ENCODE data around the gene NCF4.

Gene NCF4

DNA sequence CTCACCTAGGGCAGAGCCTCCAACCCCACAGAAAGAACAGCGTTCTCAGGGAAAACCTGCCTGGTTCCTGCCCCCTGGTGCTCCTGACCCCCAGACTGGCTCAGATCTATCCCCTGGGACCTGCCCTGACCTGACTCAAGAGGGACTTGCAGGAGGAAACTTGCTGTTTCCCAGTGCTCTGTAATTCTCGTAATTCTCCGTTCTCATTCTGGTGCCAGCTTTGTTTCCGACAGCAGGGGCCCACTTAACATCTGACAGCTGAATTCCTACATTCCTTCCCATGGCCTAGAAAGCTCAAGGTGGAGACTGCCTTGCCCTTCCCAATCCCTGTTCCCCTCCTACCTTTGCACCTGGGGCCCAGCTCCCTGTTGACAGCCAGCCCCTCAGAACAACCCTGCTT, 40.1 kb downstream of the NCF4 start:
- no peak for DNase-seq (ENCODE audit: low read depth)
- TF ChIP-seq, protein P1, sequence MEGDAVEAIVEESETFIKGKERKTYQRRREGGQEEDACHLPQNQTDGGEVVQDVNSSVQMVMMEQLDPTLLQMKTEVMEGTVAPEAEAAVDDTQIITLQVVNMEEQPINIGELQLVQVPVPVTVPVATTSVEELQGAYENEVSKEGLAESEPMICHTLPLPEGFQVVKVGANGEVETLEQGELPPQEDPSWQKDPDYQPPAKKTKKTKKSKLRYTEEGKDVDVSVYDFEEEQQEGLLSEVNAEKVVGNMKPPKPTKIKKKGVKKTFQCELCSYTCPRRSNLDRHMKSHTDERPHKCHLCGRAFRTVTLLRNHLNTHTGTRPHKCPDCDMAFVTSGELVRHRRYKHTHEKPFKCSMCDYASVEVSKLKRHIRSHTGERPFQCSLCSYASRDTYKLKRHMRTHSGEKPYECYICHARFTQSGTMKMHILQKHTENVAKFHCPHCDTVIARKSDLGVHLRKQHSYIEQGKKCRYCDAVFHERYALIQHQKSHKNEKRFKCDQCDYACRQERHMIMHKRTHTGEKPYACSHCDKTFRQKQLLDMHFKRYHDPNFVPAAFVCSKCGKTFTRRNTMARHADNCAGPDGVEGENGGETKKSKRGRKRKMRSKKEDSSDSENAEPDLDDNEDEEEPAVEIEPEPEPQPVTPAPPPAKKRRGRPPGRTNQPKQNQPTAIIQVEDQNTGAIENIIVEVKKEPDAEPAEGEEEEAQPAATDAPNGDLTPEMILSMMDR (conservative IDR thresholded peaks at IDR 0.05; ENCODE audit: low read depth, low read length): no peak
- H3K4me3 ChIP-seq (ENCODE audit: low read depth, low read length): no peak overlapping the region

- no peak for DNase-seq (ENCODE audit: low read depth)
- H3K4me3 ChIP-seq (ENCODE audit: low read depth, low read length): no peak overlapping the region
- TF ChIP-seq, protein P1 (conservative IDR thresholded peaks at IDR 0.05; ENCODE audit: low read depth, low read length): no peak
Measured at GRCh38 chr22:36901411-36902142, 40.8 kb downstream of the NCF4 start.

GRCh38 chr22:36902143-36902926, 41.5 kb downstream of the NCF4 start:
- no peak for DNase-seq (ENCODE audit: low read depth)
- TF ChIP-seq, protein P1 (conservative IDR thresholded peaks at IDR 0.05; ENCODE audit: low read depth, low read length): no peak
- no peak overlapping the region for H3K4me3 ChIP-seq (ENCODE audit: low read depth, low read length)

DNA sequence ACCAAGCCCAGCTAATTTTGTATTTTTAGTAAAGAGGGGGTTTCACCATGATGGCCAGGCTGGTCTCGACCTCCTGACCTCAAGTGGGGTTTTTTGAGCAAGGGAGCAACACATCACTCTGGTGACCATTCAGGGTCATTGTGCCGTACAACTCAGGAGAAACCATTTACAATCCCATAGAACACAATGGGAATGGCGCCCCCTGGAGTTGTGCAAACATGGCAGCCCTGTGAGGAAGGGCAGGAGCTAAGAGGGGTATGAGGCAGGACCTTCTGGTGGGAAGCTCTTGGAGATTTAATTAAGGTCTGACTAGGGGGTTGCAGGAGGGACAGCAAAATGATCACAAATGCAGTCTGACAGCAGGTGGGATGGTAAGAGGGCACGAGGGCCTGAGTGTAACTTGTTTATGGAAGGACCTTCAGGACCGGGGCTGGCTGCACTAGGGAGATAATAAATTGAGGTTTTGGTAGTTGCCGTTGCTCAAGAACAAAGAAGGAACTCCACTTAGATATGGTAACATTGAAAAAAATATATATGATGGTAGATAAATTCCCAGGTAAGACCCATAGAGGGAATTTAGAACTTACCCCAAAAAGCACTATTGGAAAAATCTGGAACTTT, 43.6 kb downstream of the NCF4 start:
- H3K4me3 ChIP-seq (ENCODE audit: low read depth, low read length): no peak overlapping the region
- TF ChIP-seq, protein P1 (conservative IDR thresholded peaks at IDR 0.05; ENCODE audit: low read depth, low read length): peak; percentile 4
- DNase-seq (ENCODE audit: low read depth): no peak

DNA sequence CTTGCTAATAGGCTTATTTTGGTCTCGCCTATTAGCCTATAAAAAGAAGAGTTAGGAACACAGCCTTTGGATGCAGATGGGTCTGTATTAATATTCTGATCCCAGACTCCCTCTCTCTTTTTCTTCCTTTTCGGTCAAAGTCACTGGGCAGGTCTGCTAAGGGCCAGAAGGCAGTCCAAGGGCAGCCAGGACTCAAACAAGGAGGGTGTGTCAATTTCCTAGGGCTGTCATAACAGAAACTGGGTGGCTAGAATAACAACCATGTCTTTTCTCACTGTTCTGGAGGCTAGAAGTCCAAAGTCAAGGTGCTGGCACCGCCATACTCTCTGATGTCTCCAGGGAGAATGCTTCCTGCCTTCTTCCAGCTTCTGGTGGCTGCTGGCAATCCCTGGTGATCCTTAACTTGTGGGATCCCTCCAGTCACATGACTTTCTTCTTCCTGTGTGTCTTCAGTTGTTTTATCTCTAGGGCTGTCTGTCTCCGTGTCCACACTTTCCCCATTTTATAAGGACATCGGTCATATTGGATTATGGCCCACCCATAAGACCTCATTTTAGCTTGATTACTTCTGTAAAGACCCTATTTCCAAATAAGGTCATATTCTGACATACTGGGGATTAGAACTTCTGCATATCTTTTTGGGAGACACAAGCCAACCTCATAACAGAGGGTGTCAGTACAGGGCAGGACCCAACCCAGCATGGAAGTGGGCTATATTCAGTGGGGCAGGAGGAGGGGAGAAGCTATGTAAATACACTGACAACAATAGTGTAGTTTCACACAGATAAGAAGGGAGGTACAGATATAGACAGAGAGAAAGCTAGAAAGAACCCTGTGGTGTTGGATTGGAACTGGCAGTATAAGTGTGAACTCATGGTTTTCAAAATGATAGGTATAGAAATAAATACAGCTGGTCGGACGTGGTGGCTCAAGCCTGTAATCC, 46.7 kb downstream of the NCF4 start:
- no peak overlapping the region for H3K4me3 ChIP-seq (ENCODE audit: low read depth, low read length)
- no peak for DNase-seq (ENCODE audit: low read depth)
- TF ChIP-seq, protein P1 (conservative IDR thresholded peaks at IDR 0.05; ENCODE audit: low read depth, low read length): no peak

DNA sequence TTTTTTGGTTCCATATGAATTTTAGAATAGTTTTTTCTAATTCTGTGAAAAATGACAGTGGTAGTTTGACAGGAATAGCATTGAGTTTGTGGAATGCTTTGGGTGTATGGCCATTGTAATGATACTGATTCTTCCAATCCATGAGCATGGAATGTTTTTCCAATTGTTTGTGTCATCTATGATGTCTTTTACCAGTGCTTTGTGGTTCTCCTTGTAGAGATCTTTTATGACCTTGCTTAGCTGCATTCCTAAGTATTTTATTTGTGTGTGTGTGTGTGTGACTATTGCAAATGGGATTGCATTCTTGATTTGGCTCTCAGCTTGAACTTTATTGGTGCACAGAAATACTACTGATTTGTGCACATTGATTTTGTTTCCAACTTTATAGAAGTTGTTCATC, 49.7 kb downstream of the NCF4 start:
- no peak overlapping the region for H3K4me3 ChIP-seq (ENCODE audit: low read depth, low read length)
- TF ChIP-seq, protein P1 (conservative IDR thresholded peaks at IDR 0.05; ENCODE audit: low read depth, low read length): no peak
- no peak for DNase-seq (ENCODE audit: low read depth)
